GM12872 (cell line): Measurements from ENCODE around the gene EXOC6B.
A peak's percentile ranks its signal among the peaks of the same experiment; 100 is the strongest.

Source experiments
- CTCF ChIP-seq: IDR thresholded peaks from 3 replicates; pipeline ENCODE4 v1.5.1; 2011; ENCODE audit warnings: low read depth, mild to moderate bottlenecking, low read length, moderate library complexity; ENCODE audit not compliant: insufficient read depth

EXOC6B gene

GRCh38 chr2:72825257-72826155 is at the start of gene EXOC6B:
EXOC6B (minus strand) TSS chr2:72826033.
- TF ChIP-seq CTCF: no peak

GRCh38 chr2:72871880-72872279 is 46.0 kb upstream of the EXOC6B start:
- TF ChIP-seq CTCF: no peak

GRCh38 chr2:72871060-72871459 is 45.2 kb upstream of the EXOC6B start:
- no peak for TF ChIP-seq CTCF

GRCh38 chr2:72864500-72864899 is 38.7 kb upstream of the EXOC6B start:
- no peak for TF ChIP-seq CTCF

GRCh38 chr2:72863046-72863445 is 37.2 kb upstream of the EXOC6B start:
- no peak for TF ChIP-seq CTCF

- peak; percentile 99 for TF ChIP-seq CTCF
These were observed 36.6 kb upstream of the EXOC6B start for GRCh38 chr2:72862239-72862988.

GRCh38 chr2:72859831-72860262 is 34.0 kb upstream of the EXOC6B start:
- peak; percentile 65 for TF ChIP-seq CTCF
